BJ (cell line): ENCODE results near the gene CELSR3. TPM values are rescaled to one million over a fixed set of nuclear protein-coding genes. Genes with fewer than 3 reads are reported as not detected.

Experiments
- CTCF ChIA-PET: fragments of 350-600 bp; formaldehyde crosslinking; extraction: SDS; loops from one replicate; lab custom pipeline; 2021; ENCODE audit warnings: antibody characterized with exemption, inconsistent platforms; lab: Yijun Ruan, JAX
- POLR2A ChIA-PET: fragments of 300-600 bp; sonication (Branson Sonifier 250); formaldehyde crosslinking; extraction: SDS; loops from one replicate; lab custom pipeline; 2021; ENCODE audit warnings: antibody characterized with exemption; lab: Charles Lee
- DNase-seq: peaks from one replicate; pipeline ENCODE4 v3.0.0-alpha.2; 2011; ENCODE audit warnings: low read depth
- H3K27me3 ChIP-seq: 2 replicates; pipeline ENCODE4 v1.6.0; 2011; ENCODE audit warnings: low read length; ENCODE audit not compliant: control insufficient read depth, insufficient read depth
- H3K36me3 ChIP-seq: 2 replicates; pipeline ENCODE4 v1.5.1; 2011; ENCODE audit warnings: low read length; ENCODE audit not compliant: control insufficient read depth, insufficient read depth
- H3K4me3 ChIP-seq: 2 replicates; pipeline ENCODE4 v1.5.1; 2011; ENCODE audit warnings: low read depth, mild to moderate bottlenecking, control low read depth, low read length
- CTCF ChIP-seq: IDR thresholded peaks from 2 replicates; pipeline ENCODE4 v1.5.1; 2011; ENCODE audit warnings: low read depth, mild to moderate bottlenecking, control low read depth, inconsistent platforms, low read length, moderate library complexity; ENCODE audit not compliant: insufficient read depth
- polyA minus RNA-seq: library from RNA; depleted of rRNA, polyadenylated mRNA; stranded (reverse); fragments of >200 nt; gene quantifications from 2 replicates; pipeline ENCODE4 v1.2.3, GENCODE V29; 2011; rRNA and poly(A)+ RNA removed
- polyA plus RNA-seq: library from polyadenylated mRNA; depleted of rRNA; stranded (reverse); fragments of >200 nt; gene quantifications from 2 replicates; pipeline ENCODE4 v1.2.3, GENCODE V29; 2011; rRNA removed

Gene CELSR3
- polyA plus RNA-seq (0.55 and 0.88 TPM in 2 replicates), polyA minus RNA-seq (1.7 TPM in 2 replicates)

GRCh38 chr3:48662753-48663488 is at the start of gene CELSR3:
Gene CELSR3, minus strand, starts transcription at chr3:48662886. Its CDS starts 252 bp downstream, at chr3:48662634.
- ChIA-PET POLR2A (interaction anchor here (0.6 to 1.6 kb wide), 2 partner anchors 28 to 1284 kb away, joined by 4 read pairs; partner anchors contain the start of gene SLC26A6), CTCF (interaction anchor here (0.6 to 4.1 kb wide), 13 partner anchors 11 to 785 kb away, joined by 3 to 32 read pairs (median 6); partner anchors contain the start of genes NCKIPSD, SLC26A6 and UCN2)
- Histone ChIP-seq H3K27me3 (no peaks in the 10 kb centered on the region), H3K36me3 (peaks cover 2% of the 10 kb centered on the region; the same call in 1 of the 2 replicates), H3K4me3 (peak within 1 kb of the TSS; percentile 49)
- DNase-seq: peak; percentile 30
- TF ChIP-seq CTCF: no peak

GRCh38 chr3:48711727-48712126 is 49.0 kb upstream of the CELSR3 start:
- Histone ChIP-seq H3K36me3 (peaks cover 5% of the 10 kb centered on the region; the same call in 1 of the 2 replicates), H3K4me3 (no peak overlapping the region), H3K27me3 (no peaks in the 10 kb centered on the region)
- ChIA-PET POLR2A (no interaction called here), CTCF (interaction anchor here (1.0 kb wide), 1 partner anchor 28 kb away, joined by 3 read pairs; no protein-coding TSS in a partner anchor)
- no peak for TF ChIP-seq CTCF
- DNase-seq: no peak

GRCh38 chr3:48709051-48709461 is 46.4 kb upstream of the CELSR3 start:
- peaks cover 4% of the 10 kb centered on the region; the same call in 1 of the 2 replicates for H3K36me3 ChIP-seq
- no peak for DNase-seq
- ChIA-PET CTCF (interaction anchor here (1.5 to 1.8 kb wide), 2 partner anchors 23 to 31 kb away, joined by 4 to 6 read pairs; partner anchors contain the start of gene NCKIPSD), POLR2A (no interaction called here)
- no peaks in the 10 kb centered on the region for H3K27me3 ChIP-seq
- H3K4me3 ChIP-seq: no peak overlapping the region
- no peak for TF ChIP-seq CTCF

GRCh38 chr3:48708481-48708889 is 45.8 kb upstream of the CELSR3 start:
- TF ChIP-seq CTCF: no peak
- Histone ChIP-seq H3K36me3 (peaks cover 4% of the 10 kb centered on the region; the same call in 1 of the 2 replicates), H3K27me3 (no peaks in the 10 kb centered on the region), H3K4me3 (no peak overlapping the region)
- ChIA-PET CTCF (interaction anchor here (1.0 to 1.8 kb wide), 4 partner anchors 10 to 31 kb away, joined by 3 to 6 read pairs (median 4); partner anchors contain the start of gene NCKIPSD), POLR2A (no interaction called here)
- DNase-seq: no peak

GRCh38 chr3:48707157-48707556 is 44.5 kb upstream of the CELSR3 start:
- H3K36me3 ChIP-seq: peaks cover 2% of the 10 kb centered on the region; the same call in 1 of the 2 replicates
- TF ChIP-seq CTCF: no peak
- DNase-seq: no peak
- no peak overlapping the region for H3K4me3 ChIP-seq
- ChIA-PET CTCF (interaction anchor here (0.7 kb wide), 1 partner anchor 25 kb away, joined by 3 read pairs; no protein-coding TSS in a partner anchor), POLR2A (no interaction called here)
- H3K27me3 ChIP-seq: no peaks in the 10 kb centered on the region
